GM21515 (cell line): ENCODE results near the gene MPC1.
"Not testable (repeated sequence)": the region's sequence is repeated elsewhere in the genome, so short reads cannot be mapped to it uniquely, and the experiment has no call there.

ENCODE experiments used
- ATAC-seq: cut with Tn5 transposase; IDR thresholded peaks from one replicate; pipeline ENCODE4 v1.9.1; 2021; ENCODE audit not compliant: unreplicated experiment

MPC1 gene

GRCh38 chr6:166382500-166382932 is 224 bp downstream of the MPC1 start:
- no peak for ATAC-seq

- ATAC-seq, result peak; percentile 60
Measured at GRCh38 chr6:166381733-166382499, 824 bp downstream of the MPC1 start.

GRCh38 chr6:166381381-166381732 is 1.4 kb downstream of the MPC1 start:
- ATAC-seq, result no peak

- ATAC-seq, result no peak
Measured at GRCh38 chr6:166379800-166380199, 2.9 kb downstream of the MPC1 start.

- no peak for ATAC-seq
Measured at GRCh38 chr6:166379103-166379586, 3.6 kb downstream of the MPC1 start.

- ATAC-seq, result no peak
Measured at GRCh38 chr6:166377721-166378120, 5.0 kb downstream of the MPC1 start.

GRCh38 chr6:166375013-166375412 is 7.7 kb downstream of the MPC1 start:
- no peak for ATAC-seq

- ATAC-seq, result no peak
Measured at GRCh38 chr6:166370489-166370888, 12.3 kb downstream of the MPC1 start.

- ATAC-seq, result no peak
Measured at GRCh38 chr6:166369782-166370181, 13.0 kb downstream of the MPC1 start.

- ATAC-seq, result no peak
Measured at GRCh38 chr6:166366921-166367320, 15.8 kb downstream of the MPC1 start.

- no peak for ATAC-seq
Measured at GRCh38 chr6:166365806-166366205, 16.9 kb downstream of the MPC1 start.

- ATAC-seq, result no peak
Measured at GRCh38 chr6:166365221-166365620, 17.5 kb downstream of the MPC1 start.

- no peak for ATAC-seq
Measured at GRCh38 chr6:166364456-166364855, 18.3 kb downstream of the MPC1 start.

GRCh38 chr6:166362427-166362826 is 20.3 kb downstream of the MPC1 start:
- not testable (repeated sequence) for ATAC-seq

- ATAC-seq, result no peak
Measured at GRCh38 chr6:166361077-166361429, 21.7 kb downstream of the MPC1 start.

GRCh38 chr6:166360243-166361076 is 22.3 kb downstream of the MPC1 start:
- ATAC-seq, result no peak

GRCh38 chr6:166355552-166355951 is 27.2 kb downstream of the MPC1 start:
- no peak for ATAC-seq

- ATAC-seq, result no peak
Measured at GRCh38 chr6:166354965-166355364, 27.8 kb downstream of the MPC1 start.

GRCh38 chr6:166354143-166354542 is 28.6 kb downstream of the MPC1 start:
- no peak for ATAC-seq

- ATAC-seq, result no peak
Measured at GRCh38 chr6:166353507-166353906, 29.2 kb downstream of the MPC1 start.

- ATAC-seq, result no peak
Measured at GRCh38 chr6:166352923-166353322, 29.8 kb downstream of the MPC1 start.

GRCh38 chr6:166351715-166352285 is 30.9 kb downstream of the MPC1 start:
- peak; percentile 97 for ATAC-seq
